ENCODE data around the gene GRK2.

- TF ChIP-seq CTCF (IDR thresholded peaks at IDR 0.05) (no peak), POLR2A (IDR thresholded peaks at IDR 0.05) (no peak), EP300 (IDR thresholded peaks at IDR 0.05; ENCODE audit: low read depth) (no peak)
These were observed 23.0 kb downstream of the GRK2 start, which contains the start of gene ANKRD13D for GRCh38 chr11:67289226-67289650.
